K562 treated with DMSO at 1 percent for 4 hours (cell line): ENCODE results near the gene IKZF1. TPM values are rescaled to one million over a fixed set of nuclear protein-coding genes. Genes with fewer than 3 reads are reported as not detected.

Experiments
- total RNA-seq: library from RNA; unstranded; fragments of 300-600 nt; gene quantifications from 2 replicates; pipeline ENCODE4 v1.2.3, GENCODE V29; 2022; ENCODE audit not compliant: insufficient read depth

IKZF1 gene
- 20.7 and 31.7 TPM in 2 replicates for total RNA-seq

GRCh38 chr7:50304129-50304910, at the start of gene IKZF1:
IKZF1 (plus strand) TSS chr7:50304716; CDS start chr7:50319062, 14,346 bp downstream.

GRCh38 chr7:50449881-50450589, 145.5 kb downstream of the IKZF1 start, which contains the start of gene FIGNL1:
FIGNL1 (minus strand) TSS chr7:50450350; CDS start chr7:50447287, 3,063 bp downstream.

Other genes starting within 250 kb of the IKZF1 start
- gene ZPBP, start 211.5 kb upstream of the IKZF1 start, total RNA-seq = not detected in 2 replicates
- 18.8 and 20.6 TPM in 2 replicates for gene FIGNL1, start 145.6 kb downstream of the IKZF1 start, total RNA-seq